Mononuclear cell (primary cell): ENCODE data around the gene CDX2. TPM values are rescaled to one million over a fixed set of nuclear protein-coding genes. Genes with fewer than 3 reads are reported as not detected.

Experiments
- total RNA-seq: library from RNA; depleted of rRNA; stranded (reverse); fragments of >200 nt; gene quantifications from one replicate; pipeline ENCODE4 v1.2.3, GENCODE V29; 2012

The CDX2 gene
- total RNA-seq, 1 donor, result not detected

Other genes starting within 250 kb of the CDX2 start
- gene GSX1, start 176.8 kb downstream of the CDX2 start, total RNA-seq, result not detected
- gene PDX1, start 49.3 kb downstream of the CDX2 start, total RNA-seq, result not detected
- gene URAD, start 19.4 kb upstream of the CDX2 start, total RNA-seq, result not detected
- 4.3 TPM for gene FLT3, start 131.3 kb upstream of the CDX2 start, total RNA-seq
- 60.0 TPM for gene PAN3, start 169.2 kb upstream of the CDX2 start, total RNA-seq